NCI-H1930 (cell line): ENCODE results near the gene RFX5.

Source experiments
- DNase-seq, 2 experiments: peaks; one replicate each; lab custom pipeline; 2025; lab: John Stamatoyannopoulos, UW

The RFX5 gene

DNA sequence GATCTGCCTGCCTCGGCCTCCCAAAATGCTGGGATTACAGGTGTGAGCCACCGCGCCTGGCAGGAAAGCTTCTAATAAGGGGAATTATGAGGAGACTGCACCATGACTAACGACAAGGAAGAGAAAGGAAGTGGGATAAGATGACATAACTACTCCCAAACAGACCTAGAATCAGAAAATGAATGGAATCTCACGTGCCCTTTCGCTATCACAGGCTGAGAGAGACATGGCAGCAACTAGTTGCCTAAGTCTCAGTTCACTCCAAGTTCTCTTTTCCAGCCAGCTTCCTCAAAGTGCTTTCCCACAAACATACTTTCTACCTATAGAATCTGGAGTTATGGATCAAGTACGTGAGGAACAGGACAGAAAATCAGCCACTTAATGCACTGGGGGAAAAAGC lies 21.8 kb downstream of the RFX5 start:
- no peak for DNase-seq

GRCh38 chr1:151324390-151324930 lies 22.6 kb downstream of the RFX5 start:
- no peak for DNase-seq

DNA sequence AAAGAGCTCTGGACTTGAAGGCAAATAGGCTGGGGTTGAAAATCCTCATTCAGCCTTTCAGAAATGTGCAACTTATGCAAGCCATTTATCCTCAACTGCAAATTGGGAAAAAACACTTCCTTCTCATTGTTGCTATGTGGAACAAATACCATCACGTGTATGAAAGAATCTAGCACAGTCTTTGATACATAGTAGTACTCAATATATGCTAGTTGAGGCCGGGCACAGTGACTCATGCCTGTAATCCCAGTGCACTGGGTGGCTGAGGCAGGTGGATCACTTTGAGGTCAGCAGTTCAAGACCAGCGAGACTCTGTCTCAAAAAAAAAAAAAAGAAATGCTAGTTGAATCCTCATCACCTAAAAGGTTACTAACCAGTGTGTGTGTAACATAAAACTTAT lies 28.1 kb downstream of the RFX5 start:
- DNase-seq: no peak

DNA sequence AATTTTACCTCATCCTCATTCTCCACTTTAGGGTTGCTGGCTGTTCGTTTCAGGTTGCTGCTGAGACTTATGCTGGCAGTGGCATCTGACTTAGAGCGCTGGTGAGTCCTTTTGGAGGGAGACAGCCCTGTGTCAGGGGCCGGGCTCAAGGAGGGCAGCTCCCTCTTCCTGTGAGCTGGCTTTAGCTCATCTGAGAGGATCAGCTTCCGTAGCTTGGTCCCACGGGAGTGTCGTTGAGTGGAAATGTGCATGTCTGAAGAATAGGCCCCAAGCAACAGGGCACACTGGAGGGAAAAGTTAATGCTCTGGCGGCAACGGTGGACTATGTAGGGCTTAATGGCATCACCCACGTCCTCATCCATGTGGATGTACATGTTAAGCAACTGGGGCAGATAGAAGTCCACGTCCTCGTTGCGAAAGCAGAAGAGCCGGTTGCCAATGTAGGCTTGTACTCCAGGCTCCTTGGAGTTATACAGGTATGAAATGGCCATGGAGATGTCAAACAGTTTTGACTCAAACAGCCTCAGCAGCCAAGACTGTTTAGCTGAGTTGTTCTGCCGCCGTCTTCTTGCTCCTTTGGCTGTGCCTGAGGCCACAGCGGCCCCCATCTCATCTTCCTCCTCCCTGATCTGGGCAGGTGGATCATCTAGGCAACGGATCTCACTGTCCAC lies 31.4 kb downstream of the RFX5 start:
- no peak for DNase-seq

GRCh38 chr1:151314137-151314875 lies 32.7 kb downstream of the RFX5 start:
- no peak for DNase-seq

- no peak for DNase-seq
These were observed 33.6 kb downstream of the RFX5 start for GRCh38 chr1:151313501-151313900.

DNA sequence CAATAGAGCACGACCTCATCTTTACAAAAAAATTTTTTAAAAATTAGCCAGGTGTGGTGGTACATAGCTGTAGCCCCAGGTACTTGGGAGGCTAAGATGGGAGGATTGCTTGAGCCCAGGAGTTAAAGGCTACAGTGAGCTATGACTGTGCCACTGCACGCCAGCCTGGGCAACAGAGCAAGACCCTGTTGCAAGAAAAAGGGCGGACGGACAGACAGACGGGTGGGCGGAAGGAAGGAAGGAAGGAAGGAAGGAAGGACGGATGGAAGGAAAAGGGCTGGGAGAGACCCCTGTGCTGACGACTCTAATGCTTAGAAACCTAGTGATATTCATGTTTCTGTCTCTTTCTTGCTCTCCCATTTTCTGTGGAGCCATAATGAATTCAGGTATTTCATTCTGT lies 34.2 kb downstream of the RFX5 start:
- no peak for DNase-seq

GRCh38 chr1:151312411-151312810 lies 34.6 kb downstream of the RFX5 start:
- no peak for DNase-seq

DNA sequence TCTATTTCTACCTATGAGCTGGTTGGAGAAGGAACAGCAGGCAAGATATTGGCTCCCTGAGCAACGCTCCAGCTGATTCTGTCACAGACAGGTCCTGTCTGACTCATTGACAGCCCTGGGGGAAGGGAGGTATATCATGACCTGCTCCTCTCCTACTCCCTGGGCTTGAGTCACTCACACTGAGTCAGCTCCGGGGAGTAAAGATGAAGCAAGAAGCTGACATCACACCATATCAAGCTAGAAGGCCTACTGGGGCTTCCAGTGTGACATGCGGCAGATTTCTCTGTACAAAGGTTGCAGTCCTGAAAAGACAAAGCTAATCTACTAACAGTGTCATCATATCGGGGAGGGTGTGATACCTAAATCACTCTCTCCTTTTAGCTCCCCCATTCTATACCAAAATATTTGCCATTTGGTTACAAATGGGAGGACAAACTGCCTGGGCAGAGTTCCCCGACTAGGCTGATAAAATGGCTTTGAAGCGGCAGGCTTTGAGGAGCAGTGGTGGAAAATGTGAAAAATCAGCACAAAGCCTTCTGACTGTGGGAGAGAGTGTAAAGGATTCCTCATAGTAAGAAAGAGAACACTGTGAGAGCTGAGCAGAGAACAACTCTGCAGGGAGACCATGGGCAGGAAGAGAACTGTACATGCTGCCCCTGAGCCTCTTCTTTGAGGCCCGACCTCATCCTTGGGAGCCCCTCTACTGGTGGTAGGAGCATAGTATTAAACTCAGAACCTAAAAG lies 35.3 kb downstream of the RFX5 start:
- DNase-seq: no peak

DNA sequence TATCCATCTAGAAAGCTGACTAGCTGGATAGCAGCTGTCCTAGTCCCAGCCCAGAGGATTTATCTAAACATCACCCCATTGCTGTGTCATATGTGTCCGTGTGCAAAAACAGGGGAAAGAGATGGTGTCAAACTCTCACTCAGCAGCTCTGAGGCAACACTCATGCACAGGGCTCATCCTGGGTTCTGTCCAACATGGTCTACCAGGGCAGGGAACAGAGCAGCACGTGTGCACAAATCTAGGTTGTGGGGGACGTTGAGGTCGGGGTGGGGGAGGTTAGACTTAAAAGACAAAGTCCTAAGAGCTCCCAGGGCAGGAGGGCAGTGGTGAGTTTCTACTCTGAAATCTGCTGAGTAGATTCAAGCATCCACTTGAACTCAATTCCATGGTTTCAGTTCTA lies 36.0 kb downstream of the RFX5 start:
- no peak for DNase-seq

DNA sequence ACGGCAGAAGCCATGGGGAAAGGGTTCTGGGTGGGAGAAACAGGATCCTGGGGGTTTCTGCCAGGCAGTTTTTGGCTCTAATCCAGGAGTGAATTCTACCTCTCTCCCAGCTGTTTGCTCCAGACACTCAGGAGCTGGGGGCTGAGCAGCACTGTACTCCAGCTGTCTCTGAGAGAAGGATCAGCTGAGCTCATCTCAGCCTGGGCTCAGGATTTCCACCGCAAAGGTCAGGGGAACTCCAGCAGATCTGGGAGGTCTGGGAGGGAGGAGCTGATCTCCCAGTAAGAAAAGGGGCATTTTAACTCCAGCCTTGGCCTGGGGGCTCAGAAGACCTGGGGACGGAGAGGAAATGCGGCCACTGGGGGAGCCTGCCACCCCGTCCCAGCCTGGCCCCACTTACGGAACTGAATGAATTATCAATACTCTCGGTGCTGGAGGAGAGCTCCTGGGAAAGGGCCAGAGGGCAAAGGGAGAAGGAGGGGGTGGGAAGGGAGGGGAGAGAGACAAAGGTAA lies 37.2 kb downstream of the RFX5 start:
- no peak for DNase-seq

DNA sequence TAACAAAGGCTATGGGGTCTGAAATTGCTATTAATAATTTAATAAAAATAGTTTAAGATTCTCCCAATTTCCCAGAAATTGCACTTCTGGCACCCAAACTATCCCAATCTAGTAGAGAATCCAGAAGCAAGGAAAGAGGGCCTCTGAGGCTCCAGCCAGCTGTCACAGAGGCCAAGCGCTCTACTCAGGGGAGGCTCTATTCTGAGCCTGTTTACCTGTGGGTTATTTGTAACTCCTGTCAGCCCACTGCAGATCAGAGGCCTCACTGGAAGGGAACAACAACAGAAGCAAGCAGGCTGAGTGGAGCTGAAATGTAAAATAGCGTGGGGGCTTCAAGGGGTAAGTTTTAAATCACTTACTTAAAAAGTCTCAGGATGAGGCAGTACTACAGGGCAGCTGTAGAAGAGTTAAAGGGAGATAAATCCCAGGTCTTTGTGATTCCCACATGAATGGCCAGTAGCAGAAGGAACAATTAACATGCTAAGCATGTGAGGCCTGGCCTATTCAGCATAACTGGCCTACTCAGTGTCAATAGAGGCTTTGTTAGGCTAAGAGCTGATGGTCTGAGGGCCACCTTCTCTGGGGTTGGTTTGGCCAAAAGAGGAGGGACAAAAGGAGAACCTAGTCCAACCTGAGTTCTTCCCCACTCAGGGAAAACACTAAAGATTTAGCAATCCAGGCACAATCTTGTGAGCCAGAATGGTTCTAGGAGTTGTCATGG lies 52.1 kb downstream of the RFX5 start:
- no peak for DNase-seq

DNA sequence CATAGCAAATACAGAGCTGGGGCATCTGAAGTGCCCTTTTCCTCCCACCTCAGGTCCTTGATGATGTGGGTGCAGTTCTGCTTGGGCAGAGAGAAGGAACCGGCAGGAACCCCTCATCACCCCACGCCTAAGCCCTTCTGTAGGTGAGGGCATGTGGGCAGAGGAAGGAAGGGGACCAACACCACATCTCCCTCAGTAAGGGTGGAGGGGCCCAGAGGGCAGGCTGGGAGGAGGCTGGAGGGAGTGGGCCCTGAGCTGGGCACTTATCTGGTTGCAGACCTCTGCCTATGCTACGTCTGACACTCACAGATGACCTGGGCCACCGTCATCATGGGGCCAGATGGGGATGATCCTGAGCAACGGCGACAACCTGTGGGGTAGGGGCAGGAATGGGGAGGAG lies 54.0 kb downstream of the RFX5 start:
- DNase-seq: no peak

DNA sequence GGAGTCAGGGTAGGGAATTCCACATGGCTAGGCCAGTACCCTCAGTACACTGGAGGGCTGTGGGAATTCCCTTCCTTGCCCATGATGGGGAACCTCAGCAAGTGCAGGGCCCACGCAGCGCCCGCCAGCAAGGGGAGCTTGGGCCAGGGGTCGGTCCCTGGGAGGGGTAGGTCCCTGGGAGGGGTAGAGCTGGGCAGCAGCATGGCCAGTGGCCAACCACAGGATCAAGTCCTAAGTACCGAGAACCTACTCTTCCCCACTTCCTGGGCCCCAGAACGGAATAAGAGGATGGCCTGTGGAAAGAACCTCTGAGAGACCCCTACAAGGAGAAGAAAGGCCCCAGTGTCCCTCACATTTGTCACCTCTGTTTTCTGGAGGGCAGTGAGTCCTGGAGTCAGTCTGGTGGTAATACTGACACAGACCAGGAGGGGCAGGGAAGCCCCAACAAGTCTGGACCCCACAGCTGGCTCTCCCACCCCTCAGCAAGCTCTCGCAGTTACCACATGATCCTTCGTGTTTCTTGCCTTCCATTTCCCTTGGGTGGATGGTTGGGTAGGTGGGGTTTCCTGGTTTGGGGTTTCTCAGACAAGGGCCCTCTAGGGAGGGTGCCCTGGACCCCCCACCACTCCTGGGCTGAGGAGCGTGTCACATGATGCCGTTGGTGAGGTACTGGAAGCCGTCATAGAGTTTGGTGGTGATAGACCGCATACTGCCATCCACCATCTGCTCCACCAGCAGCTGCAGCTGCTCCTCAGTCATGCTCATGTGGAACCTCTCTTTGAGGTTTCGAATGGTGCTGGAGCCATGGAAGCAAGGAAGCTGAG lies 54.6 kb downstream of the RFX5 start:
- DNase-seq: no peak

GRCh38 chr1:151290709-151291303 lies 56.2 kb downstream of the RFX5 start:
- DNase-seq: no peak
